ENCODE data around the gene HSPA1L.

DNA sequence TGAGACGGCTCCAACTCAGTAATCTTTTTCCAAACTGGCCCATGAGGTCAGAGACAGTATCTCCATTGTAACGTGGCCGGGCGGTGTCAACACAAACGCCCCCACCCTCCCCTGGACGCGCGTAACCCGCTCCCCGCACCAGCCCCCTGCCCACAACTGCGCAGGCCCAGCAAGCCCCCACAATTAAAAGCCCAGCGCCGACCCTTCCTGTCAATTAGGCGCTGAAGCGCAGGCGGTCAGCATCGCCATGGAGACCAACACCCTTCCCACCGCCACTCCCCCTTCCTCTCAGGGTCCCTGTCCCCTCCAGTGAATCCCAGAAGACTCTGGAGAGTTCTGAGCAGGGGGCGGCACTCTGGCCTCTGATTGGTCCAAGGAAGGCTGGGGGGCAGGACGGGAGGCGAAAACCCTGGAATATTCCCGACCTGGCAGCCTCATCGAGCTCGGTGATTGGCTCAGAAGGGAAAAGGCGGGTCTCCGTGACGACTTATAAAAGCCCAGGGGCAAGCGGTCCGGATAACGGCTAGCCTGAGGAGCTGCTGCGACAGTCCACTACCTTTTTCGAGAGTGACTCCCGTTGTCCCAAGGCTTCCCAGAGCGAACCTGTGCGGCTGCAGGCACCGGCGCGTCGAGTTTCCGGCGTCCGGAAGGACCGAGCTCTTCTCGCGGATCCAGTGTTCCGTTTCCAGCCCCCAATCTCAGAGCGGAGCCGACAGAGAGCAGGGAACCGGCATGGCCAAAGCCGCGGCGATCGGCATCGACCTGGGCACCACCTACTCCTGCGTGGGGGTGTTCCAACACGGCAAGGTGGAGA lies at the start of gene HSPA1L, which contains the start of gene HSPA1A:
- TF ChIP-seq, protein P1, sequence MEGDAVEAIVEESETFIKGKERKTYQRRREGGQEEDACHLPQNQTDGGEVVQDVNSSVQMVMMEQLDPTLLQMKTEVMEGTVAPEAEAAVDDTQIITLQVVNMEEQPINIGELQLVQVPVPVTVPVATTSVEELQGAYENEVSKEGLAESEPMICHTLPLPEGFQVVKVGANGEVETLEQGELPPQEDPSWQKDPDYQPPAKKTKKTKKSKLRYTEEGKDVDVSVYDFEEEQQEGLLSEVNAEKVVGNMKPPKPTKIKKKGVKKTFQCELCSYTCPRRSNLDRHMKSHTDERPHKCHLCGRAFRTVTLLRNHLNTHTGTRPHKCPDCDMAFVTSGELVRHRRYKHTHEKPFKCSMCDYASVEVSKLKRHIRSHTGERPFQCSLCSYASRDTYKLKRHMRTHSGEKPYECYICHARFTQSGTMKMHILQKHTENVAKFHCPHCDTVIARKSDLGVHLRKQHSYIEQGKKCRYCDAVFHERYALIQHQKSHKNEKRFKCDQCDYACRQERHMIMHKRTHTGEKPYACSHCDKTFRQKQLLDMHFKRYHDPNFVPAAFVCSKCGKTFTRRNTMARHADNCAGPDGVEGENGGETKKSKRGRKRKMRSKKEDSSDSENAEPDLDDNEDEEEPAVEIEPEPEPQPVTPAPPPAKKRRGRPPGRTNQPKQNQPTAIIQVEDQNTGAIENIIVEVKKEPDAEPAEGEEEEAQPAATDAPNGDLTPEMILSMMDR (IDR thresholded peaks at IDR 0.05; ENCODE audit: insufficient read depth, low read depth, low read length), result no peak
- no peak for TF ChIP-seq EZH2 (IDR thresholded peaks at IDR 0.05; ENCODE audit: insufficient read depth, low read length)

Measured in astrocyte (in vitro differentiated cells and primary cell).